Caco-2 (cell line): ENCODE results near the gene RUNX2. TPM values are rescaled to one million over a fixed set of nuclear protein-coding genes. Genes with fewer than 3 reads are reported as not detected.
A peak's percentile ranks its signal among the peaks of the same experiment; 100 is the strongest.

Experiments
- BruUV-seq: library from RNA; stranded (reverse); fragments of 400-500 nt; replicated peaks from 2 replicates; lab custom pipeline; 2021; lab: Mats Ljungman, UMichigan
- CTCF ChIA-PET: fragments of 300-600 bp; sonication (Branson Sonifier 250); formaldehyde crosslinking; loops from one replicate; lab custom pipeline; 2022; ENCODE audit warnings: antibody characterized with exemption; lab: Charles Lee
- POLR2A ChIA-PET: fragments of 300-600 bp; sonication (Branson Sonifier 250); formaldehyde crosslinking; loops from one replicate; lab custom pipeline; 2022; ENCODE audit warnings: antibody characterized with exemption; lab: Charles Lee
- DNase-seq, 2 experiments: peaks; one replicate each; pipeline versions ENCODE4 v3.0.0 to v3.0.0-alpha.2; 2020 to 2022
- H3K27me3 ChIP-seq: replicated peaks from 2 replicates; pipeline ENCODE4 v1.6.0; 2011; ENCODE audit warnings: low read length; ENCODE audit not compliant: control insufficient read depth, insufficient read depth
- H3K36me3 ChIP-seq: 2 replicates; pipeline ENCODE4 v1.5.1; 2011; ENCODE audit warnings: low read length; ENCODE audit not compliant: control insufficient read depth, insufficient read depth
- H3K4me1 ChIP-seq: fragments of 250-450 bp; sonication (Bioruptor Pico); 2 replicates; pipeline ENCODE4 v1.5.1; 2020; ENCODE audit warnings: mild to moderate bottlenecking
- H3K4me3 ChIP-seq: 2 replicates; pipeline ENCODE4 v1.5.1; 2011; ENCODE audit warnings: low read depth, mild to moderate bottlenecking, control low read depth, low read length
- H3K9me3 ChIP-seq: fragments of 250-450 bp; sonication (Bioruptor Pico); 2 replicates; pipeline ENCODE4 v1.5.1; 2020; ENCODE audit warnings: mild to moderate bottlenecking, moderate library complexity
- H3K27ac Mint-ChIP-seq: one replicate; pipeline ENCODE4 v1.8.0; 2022; ENCODE audit warnings: mixed read lengths; ENCODE audit not compliant: unreplicated experiment
- H3K27me3 Mint-ChIP-seq: one replicate; pipeline ENCODE4 v1.8.0; 2022; ENCODE audit warnings: mixed read lengths; ENCODE audit not compliant: insufficient read depth, unreplicated experiment
- H3K36me3 Mint-ChIP-seq: one replicate; pipeline ENCODE4 v1.8.0; 2022; ENCODE audit warnings: mild to moderate bottlenecking, mixed read lengths; ENCODE audit not compliant: insufficient read depth, unreplicated experiment
- H3K4me1 Mint-ChIP-seq: one replicate; pipeline ENCODE4 v1.8.0; 2022; ENCODE audit warnings: low read depth, mixed read lengths; ENCODE audit not compliant: unreplicated experiment
- H3K4me3 Mint-ChIP-seq: one replicate; pipeline ENCODE4 v1.8.0; 2022; ENCODE audit warnings: mild to moderate bottlenecking, moderate library complexity, mixed read lengths; ENCODE audit not compliant: unreplicated experiment
- H3K9me3 Mint-ChIP-seq: one replicate; pipeline ENCODE4 v1.8.0; 2022; ENCODE audit warnings: mixed read lengths; ENCODE audit not compliant: unreplicated experiment
- CTCF ChIP-seq, 2 experiments: fragments of 200-600 bp in 1 of 2; IDR thresholded peaks; 1 replicate in 1 of 2; 2 replicates in 1 of 2; pipeline versions ENCODE4 v1.5.1 to v1.8.0; 2011 to 2022; ENCODE audit warnings: antibody characterized with exemption in 1 of 2, control low read depth in 1 of 2, inconsistent platforms in 1 of 2, low read depth in 1 of 2, low read length in 1 of 2, mild to moderate bottlenecking in 1 of 2, moderate library complexity in 1 of 2; ENCODE audit not compliant: insufficient read depth in 1 of 2, severe bottlenecking in 1 of 2, unreplicated experiment in 1 of 2
- intact Hi-C: fragments of 100-400 bp; cut with micrococcal nuclease; formaldehyde crosslinking; loops from one replicate; pipeline ENCODE4 v1.10.0; 2022; ENCODE audit not compliant: unreplicated experiment
- total RNA-seq: library from RNA; stranded (reverse); gene quantifications from 2 replicates; pipeline ENCODE4 v1.2.3, GENCODE V29; 2022

Gene RUNX2
- total RNA-seq, 1 experiment from 2014 or later: not detected

DNA sequence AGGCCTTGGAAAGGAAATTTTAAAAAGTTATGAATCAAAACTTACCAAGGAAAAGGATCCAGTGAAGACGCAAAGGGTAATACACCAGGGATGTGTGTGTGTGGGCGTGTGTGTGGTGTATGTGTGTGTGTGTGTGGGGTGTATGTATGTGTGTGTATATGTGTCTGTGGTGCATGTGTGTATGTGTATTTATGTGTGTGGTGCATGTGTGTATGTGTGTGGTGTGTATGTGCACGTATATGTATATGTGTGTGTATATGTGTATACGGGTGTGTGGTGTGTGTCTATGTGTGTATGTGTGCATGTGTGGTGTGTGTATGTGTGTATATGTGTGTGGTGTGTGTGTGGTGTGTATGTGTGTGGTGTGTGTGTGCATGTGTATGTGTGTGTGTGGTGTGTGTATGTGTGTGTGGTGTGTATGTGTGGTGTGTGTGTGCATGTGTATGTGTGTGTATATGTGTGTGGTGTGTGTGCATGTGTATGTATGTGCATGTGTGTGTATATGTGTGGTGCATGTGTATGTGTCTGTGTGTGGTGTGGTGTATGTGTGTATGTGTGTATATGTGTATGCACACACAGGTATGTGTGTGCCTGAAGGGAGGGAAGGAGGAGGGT lies 225.7 kb downstream of the RUNX2 start:
- no TSS peak for BruUV-seq
- Histone ChIP-seq H3K36me3 (no peaks in the 10 kb centered on the region), H3K27me3 (no peaks in the 10 kb centered on the region), H3K9me3 (no peaks in the 10 kb centered on the region), H3K4me3 (no peak overlapping the region), H3K4me1 (0 out of 2 replicates have a peak, but pooled peaks cover 6% of the 10 kb centered on the region)
- no peaks in the 10 kb centered on the region for H3K27me3 Mint-ChIP-seq
- no peaks in the 10 kb centered on the region for H3K36me3 Mint-ChIP-seq
- TF ChIP-seq CTCF (IDR thresholded peaks at IDR 0.05; ENCODE audit: insufficient read depth in 1 of 2, low read depth in 1 of 2, low read length in 1 of 2, severe bottlenecking in 1 of 2, unreplicated experiment in 1 of 2): no peak
- no peak for DNase-seq
- H3K27ac Mint-ChIP-seq: no peak overlapping the region
- peaks cover 13% of the 10 kb centered on the region for H3K4me1 Mint-ChIP-seq
- intact Hi-C loops: no loop called here
- POLR2A ChIA-PET: no interaction called here
- no peak overlapping the region for H3K4me3 Mint-ChIP-seq
- H3K9me3 Mint-ChIP-seq: no peaks in the 10 kb centered on the region
- CTCF ChIA-PET: no interaction called here

- no peaks in the 10 kb centered on the region for H3K36me3 ChIP-seq
- POLR2A ChIA-PET: no interaction called here
- H3K4me3 Mint-ChIP-seq: no peak overlapping the region
- H3K4me3 ChIP-seq: no peak overlapping the region
- peaks cover 13% of the 10 kb centered on the region for H3K4me1 Mint-ChIP-seq
- H3K27ac Mint-ChIP-seq: no peak overlapping the region
- no peaks in the 10 kb centered on the region for H3K36me3 Mint-ChIP-seq
- no peak for TF ChIP-seq CTCF (IDR thresholded peaks at IDR 0.05; ENCODE audit: insufficient read depth in 1 of 2, low read depth in 1 of 2, low read length in 1 of 2, severe bottlenecking in 1 of 2, unreplicated experiment in 1 of 2)
- CTCF ChIA-PET: no interaction called here
- H3K27me3 Mint-ChIP-seq: no peaks in the 10 kb centered on the region
- BruUV-seq: no TSS peak
- no peaks in the 10 kb centered on the region for H3K27me3 ChIP-seq
- intact Hi-C loops: no loop called here
- H3K9me3 ChIP-seq: no peaks in the 10 kb centered on the region
- H3K4me1 ChIP-seq: 0 out of 2 replicates have a peak, but pooled peaks cover 6% of the 10 kb centered on the region
- DNase-seq: no peak
- no peaks in the 10 kb centered on the region for H3K9me3 Mint-ChIP-seq
Observed at GRCh38 chr6:45554591-45554990, 226.5 kb downstream of the RUNX2 start.

DNA sequence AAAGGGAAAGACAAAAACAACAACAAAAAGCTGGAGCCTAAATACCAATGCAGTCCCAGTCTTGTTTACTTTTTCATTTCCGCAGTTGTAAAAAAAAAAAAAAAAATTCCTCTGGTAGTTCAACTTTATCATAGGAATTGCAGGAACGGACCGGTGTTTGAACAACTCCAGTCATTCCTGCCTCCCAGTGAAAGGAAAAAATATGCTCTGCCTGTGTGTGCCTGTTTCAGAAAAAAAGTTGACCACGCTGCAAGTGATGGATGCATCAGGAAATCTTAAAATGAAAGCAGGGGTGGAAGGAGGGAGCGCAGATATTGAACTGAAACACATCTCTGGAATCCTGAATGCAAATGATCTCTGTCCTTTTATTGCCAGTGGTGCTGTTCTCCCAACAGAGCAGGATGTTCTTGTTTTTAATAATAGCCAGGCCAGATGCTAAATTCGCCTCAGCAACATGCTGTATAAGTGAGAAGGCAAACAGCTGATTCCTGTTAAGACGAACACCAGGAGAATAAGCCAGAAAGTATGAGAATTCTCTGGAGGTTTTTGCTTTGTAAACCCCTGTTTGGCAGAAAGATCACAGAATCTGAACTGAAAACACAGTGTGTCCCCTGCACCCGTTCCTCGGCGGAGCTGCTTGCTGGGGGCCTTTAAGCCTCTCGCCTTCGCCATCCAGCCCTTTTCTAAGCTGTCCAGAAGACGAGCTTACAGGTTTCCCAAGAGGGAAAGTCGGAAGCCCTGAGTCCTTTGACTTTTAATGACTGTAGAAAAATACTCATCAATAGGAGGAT lies 228.0 kb downstream of the RUNX2 start:
- H3K36me3 ChIP-seq: no peaks in the 10 kb centered on the region
- ChIA-PET POLR2A (no interaction called here), CTCF (no interaction called here)
- no peak overlapping the region for H3K4me3 ChIP-seq
- Mint-ChIP-seq H3K36me3 (no peaks in the 10 kb centered on the region), H3K4me3 (peak overlapping the region; percentile 46), H3K27me3 (no peaks in the 10 kb centered on the region), H3K9me3 (peaks cover 3% of the 10 kb centered on the region), H3K4me1 (peaks cover 14% of the 10 kb centered on the region), H3K27ac (peak overlapping the region; percentile 17)
- intact Hi-C loops: no loop called here
- no peaks in the 10 kb centered on the region for H3K9me3 ChIP-seq
- H3K4me1 ChIP-seq: 0 out of 2 replicates have a peak, but pooled peaks cover 6% of the 10 kb centered on the region
- H3K27me3 ChIP-seq: no peaks in the 10 kb centered on the region
- TF ChIP-seq CTCF (IDR thresholded peaks at IDR 0.05; ENCODE audit: insufficient read depth in 1 of 2, low read depth in 1 of 2, low read length in 1 of 2, severe bottlenecking in 1 of 2, unreplicated experiment in 1 of 2): no peak
- peak in 1 of 2 experiments; percentile 8 for DNase-seq
- no TSS peak for BruUV-seq
